ENCODE measurements around the gene SMCP. TPM values are rescaled to one million over a fixed set of nuclear protein-coding genes. Genes with fewer than 3 reads are reported as not detected.
A peak's percentile ranks its signal among the peaks of the same experiment; 100 is the strongest.

SMCP gene
- total RNA-seq, result not detected

GRCh38 chr1:152878042-152878441, at the start of gene SMCP:
TSS of gene SMCP (plus strand) at chr1:152878322. CDS start at chr1:152884423, 6,101 bp downstream.
- peaks cover 11% of the 10 kb centered on the region for H3K27me3 Mint-ChIP-seq (ENCODE audit: low read depth)
- no peak within 1 kb of the TSS for H3K4me3 Mint-ChIP-seq
- no peaks in the 10 kb centered on the region for H3K4me1 Mint-ChIP-seq (ENCODE audit: low read depth)
- H3K9me3 Mint-ChIP-seq, result no peaks in the 10 kb centered on the region
- CTCF ChIA-PET, result interaction anchor here (0.7 kb wide), 2 partner anchors 315 to 343 kb away, joined by 4 read pairs; no protein-coding TSS in a partner anchor
- peak; percentile 49 for DNase-seq
- H3K27ac Mint-ChIP-seq, result no peak within 1 kb of the TSS
- intact Hi-C loops (cut with micrococcal nuclease), result no loop called here
- H3K36me3 Mint-ChIP-seq (ENCODE audit: low read depth), result no peaks in the 10 kb centered on the region

GRCh38 chr1:152836870-152837269, 41.3 kb upstream of the SMCP start:
- H3K4me1 Mint-ChIP-seq (ENCODE audit: low read depth), result no peaks in the 10 kb centered on the region
- intact Hi-C loops (cut with micrococcal nuclease), result no loop called here
- no peak for DNase-seq
- no peak overlapping the region for H3K4me3 Mint-ChIP-seq
- H3K27me3 Mint-ChIP-seq (ENCODE audit: low read depth), result peaks cover 6% of the 10 kb centered on the region
- CTCF ChIA-PET, result no interaction called here
- no peak overlapping the region for H3K27ac Mint-ChIP-seq
- no peaks in the 10 kb centered on the region for H3K9me3 Mint-ChIP-seq
- H3K36me3 Mint-ChIP-seq (ENCODE audit: low read depth), result no peaks in the 10 kb centered on the region

- intact Hi-C loops (cut with micrococcal nuclease), result no loop called here
- H3K36me3 Mint-ChIP-seq (ENCODE audit: low read depth), result no peaks in the 10 kb centered on the region
- no peaks in the 10 kb centered on the region for H3K9me3 Mint-ChIP-seq
- no peak within 1 kb of the TSS for H3K27ac Mint-ChIP-seq
- H3K27me3 Mint-ChIP-seq (ENCODE audit: low read depth), result peaks cover 6% of the 10 kb centered on the region
- CTCF ChIA-PET, result no interaction called here
- no peak within 1 kb of the TSS for H3K4me3 Mint-ChIP-seq
- no peak for DNase-seq
- no peaks in the 10 kb centered on the region for H3K4me1 Mint-ChIP-seq (ENCODE audit: low read depth)
These were observed 35.6 kb upstream of the SMCP start, which contains the start of gene LCE6A for GRCh38 chr1:152842556-152842955. TSS of gene LCE6A (plus strand) at chr1:152842856. CDS start at chr1:152843521, 665 bp downstream.

GRCh38 chr1:152855661-152856060, 22.5 kb upstream of the SMCP start:
- CTCF ChIA-PET, result no interaction called here
- intact Hi-C loops (cut with micrococcal nuclease), result no loop called here

GRCh38 chr1:152858062-152858461, 20.1 kb upstream of the SMCP start:
- H3K4me1 Mint-ChIP-seq (ENCODE audit: low read depth), result no peaks in the 10 kb centered on the region
- H3K27me3 Mint-ChIP-seq (ENCODE audit: low read depth), result peaks cover 7% of the 10 kb centered on the region
- H3K4me3 Mint-ChIP-seq, result no peak overlapping the region
- CTCF ChIA-PET, result no interaction called here
- H3K27ac Mint-ChIP-seq, result no peak overlapping the region
- H3K36me3 Mint-ChIP-seq (ENCODE audit: low read depth), result no peaks in the 10 kb centered on the region
- no peaks in the 10 kb centered on the region for H3K9me3 Mint-ChIP-seq
- intact Hi-C loops (cut with micrococcal nuclease), result no loop called here
- DNase-seq, result no peak

More at GRCh38 chr1:152855661-152856060, 22.5 kb upstream of the SMCP start:
- H3K4me1 Mint-ChIP-seq (ENCODE audit: low read depth), result no peaks in the 10 kb centered on the region
- no peak for DNase-seq
- peaks cover 7% of the 10 kb centered on the region for H3K27me3 Mint-ChIP-seq (ENCODE audit: low read depth)
- H3K27ac Mint-ChIP-seq, result no peak overlapping the region
- H3K4me3 Mint-ChIP-seq, result no peak overlapping the region
- no peaks in the 10 kb centered on the region for H3K9me3 Mint-ChIP-seq
- no peaks in the 10 kb centered on the region for H3K36me3 Mint-ChIP-seq (ENCODE audit: low read depth)

GRCh38 chr1:152859696-152860095, 18.4 kb upstream of the SMCP start, which contains the start of gene LCE7A:
TSS of gene LCE7A (plus strand) at chr1:152859996. CDS start at chr1:152860698, 702 bp downstream.
- DNase-seq, result no peak
- CTCF ChIA-PET, result interaction anchor here (0.6 kb wide), 1 partner anchor 204 kb away, joined by 3 read pairs; no protein-coding TSS in a partner anchor
- peaks cover 7% of the 10 kb centered on the region for H3K27me3 Mint-ChIP-seq (ENCODE audit: low read depth)
- H3K36me3 Mint-ChIP-seq (ENCODE audit: low read depth), result no peaks in the 10 kb centered on the region
- intact Hi-C loops (cut with micrococcal nuclease), result loop anchor here (10.0 kb wide), 1 partner anchor 335 kb away; no protein-coding TSS in a partner anchor
- no peak within 1 kb of the TSS for H3K4me3 Mint-ChIP-seq
- no peak within 1 kb of the TSS for H3K27ac Mint-ChIP-seq
- H3K4me1 Mint-ChIP-seq (ENCODE audit: low read depth), result no peaks in the 10 kb centered on the region
- H3K9me3 Mint-ChIP-seq, result no peaks in the 10 kb centered on the region

GRCh38 chr1:152860129-152860528, 18.0 kb upstream of the SMCP start:
- no peak overlapping the region for H3K27ac Mint-ChIP-seq
- no peak for DNase-seq
- H3K4me3 Mint-ChIP-seq, result no peak overlapping the region
- peaks cover 7% of the 10 kb centered on the region for H3K27me3 Mint-ChIP-seq (ENCODE audit: low read depth)
- no peaks in the 10 kb centered on the region for H3K36me3 Mint-ChIP-seq (ENCODE audit: low read depth)
- intact Hi-C loops (cut with micrococcal nuclease), result loop anchor here (10.0 kb wide), 1 partner anchor 335 kb away; no protein-coding TSS in a partner anchor
- H3K9me3 Mint-ChIP-seq, result no peaks in the 10 kb centered on the region
- H3K4me1 Mint-ChIP-seq (ENCODE audit: low read depth), result no peaks in the 10 kb centered on the region
- CTCF ChIA-PET, result interaction anchor here (0.6 to 0.8 kb wide), 2 partner anchors 10 to 205 kb away, joined by 3 to 4 read pairs; no protein-coding TSS in a partner anchor

GRCh38 chr1:152861374-152861773, 16.7 kb upstream of the SMCP start:
- no peak overlapping the region for H3K27ac Mint-ChIP-seq
- H3K36me3 Mint-ChIP-seq (ENCODE audit: low read depth), result no peaks in the 10 kb centered on the region
- no peak overlapping the region for H3K4me3 Mint-ChIP-seq
- no peak for DNase-seq
- peaks cover 2% of the 10 kb centered on the region for H3K27me3 Mint-ChIP-seq (ENCODE audit: low read depth)
- CTCF ChIA-PET, result no interaction called here
- intact Hi-C loops (cut with micrococcal nuclease), result loop anchor here (10.0 kb wide), 1 partner anchor 333 kb away; no protein-coding TSS in a partner anchor
- H3K9me3 Mint-ChIP-seq, result no peaks in the 10 kb centered on the region
- no peaks in the 10 kb centered on the region for H3K4me1 Mint-ChIP-seq (ENCODE audit: low read depth)

- Mint-ChIP-seq H3K4me3 (no peak overlapping the region), H3K36me3 (ENCODE audit: low read depth) (no peaks in the 10 kb centered on the region), H3K27ac (no peak overlapping the region), H3K4me1 (ENCODE audit: low read depth) (no peaks in the 10 kb centered on the region), H3K9me3 (no peaks in the 10 kb centered on the region), H3K27me3 (ENCODE audit: low read depth) (no peaks in the 10 kb centered on the region)
- intact Hi-C loops (cut with micrococcal nuclease), result loop anchor here (10.0 kb wide), 1 partner anchor 330 kb away; no protein-coding TSS in a partner anchor
- CTCF ChIA-PET, result interaction anchor here (0.7 kb wide), 1 partner anchor 11 kb away, joined by 3 read pairs; no protein-coding TSS in a partner anchor
- DNase-seq, result no peak
These were observed 13.7 kb upstream of the SMCP start for GRCh38 chr1:152864443-152864842.

- no peaks in the 10 kb centered on the region for H3K9me3 Mint-ChIP-seq
- no peak for DNase-seq
- no peaks in the 10 kb centered on the region for H3K36me3 Mint-ChIP-seq (ENCODE audit: low read depth)
- CTCF ChIA-PET, result no interaction called here
- H3K4me3 Mint-ChIP-seq, result no peak overlapping the region
- intact Hi-C loops (cut with micrococcal nuclease), result loop anchor here (10.0 kb wide), 1 partner anchor 328 kb away; no protein-coding TSS in a partner anchor
- H3K27ac Mint-ChIP-seq, result no peak overlapping the region
- H3K27me3 Mint-ChIP-seq (ENCODE audit: low read depth), result no peaks in the 10 kb centered on the region
- no peaks in the 10 kb centered on the region for H3K4me1 Mint-ChIP-seq (ENCODE audit: low read depth)
These were observed 11.8 kb upstream of the SMCP start for GRCh38 chr1:152866321-152866720.

- Mint-ChIP-seq H3K4me1 (ENCODE audit: low read depth) (no peaks in the 10 kb centered on the region), H3K27ac (no peak overlapping the region), H3K4me3 (no peak overlapping the region), H3K27me3 (ENCODE audit: low read depth) (peaks cover 3% of the 10 kb centered on the region), H3K36me3 (ENCODE audit: low read depth) (no peaks in the 10 kb centered on the region), H3K9me3 (no peaks in the 10 kb centered on the region)
- CTCF ChIA-PET, result interaction anchor here (0.7 to 1.6 kb wide), 9 partner anchors 9 to 420 kb away, joined by 3 to 7 read pairs (median 3); no protein-coding TSS in a partner anchor
- DNase-seq, result peak; percentile 79
- intact Hi-C loops (cut with micrococcal nuclease), result loop anchor here (1.0 to 10.0 kb wide), 5 partner anchors 56 to 407 kb away; no protein-coding TSS in a partner anchor
These were observed 8.2 kb upstream of the SMCP start for GRCh38 chr1:152869808-152870419.

- Mint-ChIP-seq H3K27ac (no peak overlapping the region), H3K9me3 (no peaks in the 10 kb centered on the region), H3K27me3 (ENCODE audit: low read depth) (peaks cover 3% of the 10 kb centered on the region), H3K4me3 (no peak overlapping the region), H3K4me1 (ENCODE audit: low read depth) (no peaks in the 10 kb centered on the region), H3K36me3 (ENCODE audit: low read depth) (no peaks in the 10 kb centered on the region)
- CTCF ChIA-PET, result interaction anchor here (0.6 to 1.6 kb wide), 11 partner anchors 8 to 419 kb away, joined by 3 to 7 read pairs (median 3); no protein-coding TSS in a partner anchor
- DNase-seq, result peak; percentile 14
- intact Hi-C loops (cut with micrococcal nuclease), result no loop called here
These were observed 7.0 kb upstream of the SMCP start for GRCh38 chr1:152870831-152871730.
